HepG2 (cell line): ENCODE measurements around the gene MT1A. TPM values are rescaled to one million over a fixed set of nuclear protein-coding genes. Genes with fewer than 3 reads are reported as not detected.

Experiments
- FOXA1 ChIP-seq, 2 experiments: fragments of 450-650 bp in 1 of 2; sonication (generic) in 1 of 2; formaldehyde crosslinking in 1 of 2; IDR thresholded peaks; 2 replicates each; pipeline versions ENCODE4 v1.4.0 to v1.6.1; 2016 to 2020; ENCODE audit warnings: missing genetic modification reagents in 1 of 2
- GZF1 ChIP-seq: sonication (generic); formaldehyde crosslinking; IDR thresholded peaks from 2 replicates; pipeline ENCODE4 v1.5.1; 2020; ENCODE audit warnings: mild to moderate bottlenecking, missing genetic modification reagents
- KLF12 ChIP-seq: sonication (generic); formaldehyde crosslinking; IDR thresholded peaks from 2 replicates; pipeline ENCODE4 v1.4.0; 2020; ENCODE audit warnings: missing genetic modification reagents, borderline replicate concordance
- PAX8 ChIP-seq: sonication (generic); formaldehyde crosslinking; IDR thresholded peaks from 2 replicates; pipeline ENCODE4 v1.8.0; 2022; ENCODE audit warnings: mild to moderate bottlenecking, missing genetic modification reagents, borderline replicate concordance
- PHF20 ChIP-seq: sonication (generic); formaldehyde crosslinking; IDR thresholded peaks from 2 replicates; pipeline ENCODE4 v1.5.0; 2020; ENCODE audit warnings: mild to moderate bottlenecking, missing genetic modification reagents
- RAD21 ChIP-seq: fragments of 450-650 bp; formaldehyde crosslinking; IDR thresholded peaks from 2 replicates; pipeline ENCODE4 v1.5.0; 2020; ENCODE audit warnings: mild to moderate bottlenecking
- SAFB2 ChIP-seq: sonication (generic); formaldehyde crosslinking; IDR thresholded peaks from 2 replicates; pipeline ENCODE4 v1.5.1; 2020; ENCODE audit warnings: missing genetic modification reagents, low read depth, mild to moderate bottlenecking, borderline replicate concordance
- SALL1 ChIP-seq: sonication (generic); formaldehyde crosslinking; IDR thresholded peaks from 2 replicates; pipeline ENCODE4 v1.8.0; 2022; ENCODE audit warnings: mild to moderate bottlenecking, missing genetic modification reagents
- SMAD3 ChIP-seq: sonication (generic); formaldehyde crosslinking; IDR thresholded peaks from 2 replicates; pipeline ENCODE4 v1.4.0; 2020; ENCODE audit warnings: missing genetic modification reagents
- SOX5 ChIP-seq: IDR thresholded peaks from 2 replicates; pipeline ENCODE4 v1.6.1; 2016; ENCODE audit warnings: borderline replicate concordance
- SRY ChIP-seq: sonication (generic); formaldehyde crosslinking; IDR thresholded peaks from 2 replicates; pipeline ENCODE4 v1.8.0; 2022; ENCODE audit warnings: mild to moderate bottlenecking, missing genetic modification reagents
- SSRP1 ChIP-seq: IDR thresholded peaks from 2 replicates; pipeline ENCODE4 v1.6.1; 2016; ENCODE audit warnings: control low read depth
- TAF1 ChIP-seq: sonication (generic); formaldehyde crosslinking; IDR thresholded peaks from 2 replicates; pipeline ENCODE4 v1.4.0; 2020; ENCODE audit warnings: missing genetic modification reagents
- ZBTB8A ChIP-seq: sonication (generic); formaldehyde crosslinking; IDR thresholded peaks from 2 replicates; pipeline ENCODE4 v1.4.0; 2020; ENCODE audit warnings: mild to moderate bottlenecking, low read depth, missing genetic modification reagents, borderline replicate concordance
- ZNF282 ChIP-seq: fragments of 450-650 bp; IDR thresholded peaks from 2 replicates; pipeline ENCODE4 v1.6.1; 2018; ENCODE audit not compliant: partially characterized antibody
- ZNF331 ChIP-seq: sonication (generic); formaldehyde crosslinking; IDR thresholded peaks from 2 replicates; pipeline ENCODE4 v1.4.0; 2020; ENCODE audit warnings: missing genetic modification reagents
- ZNF33A ChIP-seq: sonication (generic); formaldehyde crosslinking; IDR thresholded peaks from 2 replicates; pipeline ENCODE4 v1.5.1; 2020; ENCODE audit warnings: missing genetic modification reagents, mild to moderate bottlenecking, moderate library complexity, borderline replicate concordance
- ZNF350 ChIP-seq: sonication (generic); formaldehyde crosslinking; IDR thresholded peaks from 2 replicates; pipeline ENCODE4 v1.4.0; 2020; ENCODE audit warnings: mild to moderate bottlenecking, low read depth, missing genetic modification reagents, borderline replicate concordance
- ZNF747 ChIP-seq: sonication (generic); formaldehyde crosslinking; IDR thresholded peaks from 2 replicates; pipeline ENCODE4 v1.8.1; 2023; ENCODE audit warnings: missing genetic modification reagents, mild to moderate bottlenecking, borderline replicate concordance
- ZXDC ChIP-seq: sonication (generic); formaldehyde crosslinking; IDR thresholded peaks from 2 replicates; pipeline ENCODE4 v1.5.0; 2020; ENCODE audit warnings: mild to moderate bottlenecking, missing genetic modification reagents
- polyA plus RNA-seq, 8 experiments: library from polyadenylated mRNA; depleted of rRNA in 3 of 8; stranded (reverse) in 7 of 8; unstranded in 1 of 8; fragments of >200 nt; fragmentation: Illumina TruSeq in 4 of 8; extraction: Trizol in 4 of 8; gene quantifications; 2 replicates each; pipeline versions ENCODE4 v1.2.1 to v1.2.3, GENCODE V29; 2011 to 2016; ENCODE audit warnings: low read depth in 4 of 8, missing spikeins in 1 of 8, mixed read lengths in 1 of 8; ENCODE audit not compliant: insufficient read depth in 1 of 8
- total RNA-seq, 5 experiments: library from RNA; depleted of rRNA; stranded (reverse); fragments of >200 nt; fragmentation: Illumina TruSeq; extraction: Trizol; gene quantifications; 2 replicates each; pipeline ENCODE4 v1.2.3, GENCODE V29; 2016; ENCODE audit warnings: low read depth in 1 of 5
- TF ChIP-seq, protein P1 (sequence below): IDR thresholded peaks from 2 replicates; pipeline ENCODE4 v1.6.1; 2012; ENCODE audit warnings: low read depth, low read length, improper control_type of control experiment
- TF ChIP-seq, protein P2 (sequence below): sonication (generic); formaldehyde crosslinking; IDR thresholded peaks from 2 replicates; pipeline ENCODE4 v1.5.0; 2020; ENCODE audit warnings: mild to moderate bottlenecking, missing genetic modification reagents, borderline replicate concordance
- TF ChIP-seq, protein P3 (sequence below): sonication (generic); formaldehyde crosslinking; IDR thresholded peaks from 2 replicates; pipeline ENCODE4 v1.8.0; 2022; ENCODE audit warnings: missing genetic modification reagents, low read depth, mild to moderate bottlenecking, borderline replicate concordance
- TF ChIP-seq, protein P4 (sequence below): IDR thresholded peaks from 2 replicates; pipeline ENCODE4 v1.6.1; 2016; ENCODE audit warnings: low read depth, borderline replicate concordance

The MT1A gene
- total and polyA plus RNA-seq, 2 of the 13 experiments (the other 11 are each of a cell fraction or from before 2014, with no cell fraction given), result 8.3 to 10.4 TPM

DNA sequence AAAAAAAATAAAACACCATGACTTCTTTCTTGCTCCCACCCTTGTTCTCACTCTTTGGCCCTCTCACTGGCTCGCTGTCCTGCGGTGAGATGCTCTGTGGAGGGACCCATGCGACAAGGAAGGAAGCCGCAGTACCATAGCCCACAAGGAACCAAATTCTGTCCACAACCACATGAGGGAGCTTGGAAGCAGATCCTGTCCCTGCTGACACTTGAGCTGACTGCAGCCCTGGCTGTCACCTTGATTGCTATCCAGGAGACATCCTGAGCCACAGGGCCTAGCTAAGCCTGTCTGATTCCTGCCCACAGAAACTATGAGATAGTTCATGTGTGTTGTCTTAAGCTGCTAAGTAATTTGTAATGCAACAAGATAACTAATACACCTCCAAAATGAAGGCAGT lies 34.9 kb upstream of the MT1A start (continued):
- TF ChIP-seq ZXDC (CRISPR knock-in tag) (no peak), SAFB2 (peak; percentile 31; the same call in 1 of the 2 replicates), PHF20 (CRISPR knock-in tag) (no peak), SMAD3 (CRISPR knock-in tag) (no peak), SSRP1 (0 out of 2 replicates have a peak, but pooled peaks have one; percentile 31), ZNF747 (CRISPR knock-in tag) (no peak), TAF1 (CRISPR knock-in tag) (no peak), FOXA1 (IDR thresholded peaks at IDR 0.05) (no peak), FOXA1 (CRISPR knock-in tag; IDR thresholded peaks at IDR 0.05) (no peak), ZNF33A (CRISPR knock-in tag) (no peak), GZF1 (CRISPR knock-in tag) (no peak), RAD21 (CRISPR knock-in tag) (peak; percentile 87), SOX5 (CRISPR knock-in tag) (peak; percentile 42; the same call in 1 of the 2 replicates), ZNF350 (CRISPR knock-in tag) (0 out of 2 replicates have a peak, but pooled peaks have one; percentile 23), ZNF282 (no peak), KLF12 (CRISPR knock-in tag) (no peak), SRY (CRISPR knock-in tag) (no peak), ZNF331 (peak; percentile 46; the same call in 1 of the 2 replicates), ZBTB8A (CRISPR knock-in tag) (no peak), PAX8 (CRISPR knock-in tag) (no peak), SALL1 (CRISPR knock-in tag) (peak; percentile 73; the same call in 1 of the 2 replicates)
- TF ChIP-seq, protein P1, sequence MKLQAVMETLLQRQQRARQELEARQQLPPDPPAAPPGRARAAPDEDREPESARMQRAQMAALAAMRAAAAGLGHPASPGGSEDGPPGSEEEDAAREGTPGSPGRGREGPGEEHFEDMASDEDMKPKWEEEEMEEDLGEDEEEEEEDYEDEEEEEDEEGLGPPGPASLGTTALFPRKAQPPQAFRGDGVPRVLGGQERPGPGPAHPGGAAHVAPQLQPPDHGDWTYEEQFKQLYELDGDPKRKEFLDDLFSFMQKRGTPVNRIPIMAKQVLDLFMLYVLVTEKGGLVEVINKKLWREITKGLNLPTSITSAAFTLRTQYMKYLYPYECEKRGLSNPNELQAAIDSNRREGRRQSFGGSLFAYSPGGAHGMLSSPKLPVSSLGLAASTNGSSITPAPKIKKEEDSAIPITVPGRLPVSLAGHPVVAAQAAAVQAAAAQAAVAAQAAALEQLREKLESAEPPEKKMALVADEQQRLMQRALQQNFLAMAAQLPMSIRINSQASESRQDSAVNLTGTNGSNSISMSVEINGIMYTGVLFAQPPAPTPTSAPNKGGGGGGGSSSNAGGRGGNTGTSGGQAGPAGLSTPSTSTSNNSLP, result no peak
- TF ChIP-seq, protein P2, sequence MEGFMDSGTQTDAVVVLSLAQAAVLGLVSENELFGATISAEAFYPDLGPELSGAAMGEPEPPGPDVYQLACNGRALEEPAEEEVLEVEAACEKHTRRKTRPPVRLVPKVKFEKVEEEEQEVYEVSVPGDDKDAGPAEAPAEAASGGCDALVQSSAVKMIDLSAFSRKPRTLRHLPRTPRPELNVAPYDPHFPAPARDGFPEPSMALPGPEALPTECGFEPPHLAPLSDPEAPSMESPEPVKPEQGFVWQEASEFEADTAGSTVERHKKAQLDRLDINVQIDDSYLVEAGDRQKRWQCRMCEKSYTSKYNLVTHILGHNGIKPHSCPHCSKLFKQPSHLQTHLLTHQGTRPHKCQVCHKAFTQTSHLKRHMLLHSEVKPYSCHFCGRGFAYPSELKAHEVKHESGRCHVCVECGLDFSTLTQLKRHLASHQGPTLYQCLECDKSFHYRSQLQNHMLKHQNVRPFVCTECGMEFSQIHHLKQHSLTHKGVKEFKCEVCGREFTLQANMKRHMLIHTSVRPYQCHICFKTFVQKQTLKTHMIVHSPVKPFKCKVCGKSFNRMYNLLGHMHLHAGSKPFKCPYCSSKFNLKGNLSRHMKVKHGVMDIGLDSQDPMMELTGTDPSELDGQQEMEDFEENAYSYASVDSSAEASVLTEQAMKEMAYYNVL (CRISPR knock-in tag), result peak; percentile 54; the same call in 1 of the 2 replicates
- TF ChIP-seq, protein P3, sequence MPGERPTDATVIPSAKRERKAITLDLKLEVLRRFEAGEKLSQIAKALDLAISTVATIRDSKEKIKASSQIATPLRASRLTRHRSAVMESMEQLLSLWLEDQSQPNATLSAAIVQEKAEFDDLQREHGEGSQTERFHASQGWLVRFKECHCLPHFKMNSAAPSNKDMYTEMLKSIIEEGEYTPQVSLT (CRISPR knock-in tag), result no peak
- TF ChIP-seq, protein P4, sequence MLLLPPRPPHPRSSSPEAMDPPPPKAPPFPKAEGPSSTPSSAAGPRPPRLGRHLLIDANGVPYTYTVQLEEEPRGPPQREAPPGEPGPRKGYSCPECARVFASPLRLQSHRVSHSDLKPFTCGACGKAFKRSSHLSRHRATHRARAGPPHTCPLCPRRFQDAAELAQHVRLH (CRISPR knock-in tag), result peak; percentile 52; the same call in 1 of the 2 replicates
